GM18511 (cell line): ENCODE results near the gene DDX53.
A peak's percentile ranks its signal among the peaks of the same experiment; 100 is the strongest.

ENCODE experiments used
- ATAC-seq: cut with Tn5 transposase; IDR thresholded peaks from one replicate; pipeline ENCODE4 v1.9.1; 2021; ENCODE audit warnings: mild to moderate bottlenecking, moderate library complexity; ENCODE audit not compliant: unreplicated experiment

The DDX53 gene

GRCh38 chrX:22999696-23000223 is at the start of gene DDX53:
TSS of gene DDX53 (plus strand) at chrX:22999960. CDS start at chrX:23000058, 98 bp downstream.
- ATAC-seq: no peak

- ATAC-seq: peak; percentile 63
Measured at GRCh38 chrX:22950269-22951266, 49.2 kb upstream of the DDX53 start.

- ATAC-seq: no peak
Measured at GRCh38 chrX:22952010-22952409, 47.8 kb upstream of the DDX53 start.

GRCh38 chrX:22958250-22958649 is 41.5 kb upstream of the DDX53 start:
- ATAC-seq: no peak

- ATAC-seq: no peak
Measured at GRCh38 chrX:22959204-22959920, 40.4 kb upstream of the DDX53 start.

GRCh38 chrX:22963196-22963595 is 36.6 kb upstream of the DDX53 start:
- ATAC-seq: no peak

- ATAC-seq: no peak
Measured at GRCh38 chrX:22968494-22968893, 31.3 kb upstream of the DDX53 start.

- ATAC-seq: no peak
Measured at GRCh38 chrX:22969411-22969810, 30.3 kb upstream of the DDX53 start.

- no peak for ATAC-seq
Measured at GRCh38 chrX:22970861-22971260, 28.9 kb upstream of the DDX53 start.

GRCh38 chrX:22974616-22975015 is 25.1 kb upstream of the DDX53 start:
- no peak for ATAC-seq

GRCh38 chrX:22975786-22976185 is 24.0 kb upstream of the DDX53 start:
- no peak for ATAC-seq

GRCh38 chrX:22985958-22986357 is 13.8 kb upstream of the DDX53 start:
- no peak for ATAC-seq

- ATAC-seq: no peak
Measured at GRCh38 chrX:22987452-22987851, 12.3 kb upstream of the DDX53 start.

- ATAC-seq: no peak
Measured at GRCh38 chrX:23003116-23003515, 3.4 kb downstream of the DDX53 start.

- ATAC-seq: no peak
Measured at GRCh38 chrX:23008431-23009099, 8.8 kb downstream of the DDX53 start.

GRCh38 chrX:23012162-23012561 is 12.4 kb downstream of the DDX53 start:
- no peak for ATAC-seq

- no peak for ATAC-seq
Measured at GRCh38 chrX:23012636-23013035, 12.9 kb downstream of the DDX53 start.

GRCh38 chrX:23013366-23013765 is 13.6 kb downstream of the DDX53 start:
- ATAC-seq: no peak

GRCh38 chrX:23031600-23031999 is 31.8 kb downstream of the DDX53 start:
- no peak for ATAC-seq

- ATAC-seq: no peak
Measured at GRCh38 chrX:23035493-23035892, 35.7 kb downstream of the DDX53 start.

GRCh38 chrX:23046443-23046842 is 46.7 kb downstream of the DDX53 start:
- no peak for ATAC-seq
